GM12878 (cell line): ENCODE measurements around the gene AGAP1. TPM values are rescaled to one million over a fixed set of nuclear protein-coding genes. Genes with fewer than 3 reads are reported as not detected.

Experiments
- ATAC-seq: fragments of 200-7000 bp; cut with Tn5 transposase; 3 replicates; pipeline ENCODE4 v1.9.1; 2020; ENCODE audit warnings: mild to moderate bottlenecking, moderate library complexity
- BruUV-seq: library from RNA; stranded (reverse); fragments of 400-500 nt; replicated peaks from 2 replicates; lab custom pipeline; 2021; lab: Mats Ljungman, UMichigan
- CTCF ChIA-PET: fragments of 300-600 bp; sonication (Branson Sonifier 250); formaldehyde crosslinking; extraction: SDS; loops from one replicate; lab custom pipeline; 2021; ENCODE audit warnings: inconsistent platforms; lab: Yijun Ruan, JAX
- POLR2A ChIA-PET: fragments of 350-600 bp; formaldehyde crosslinking; extraction: SDS; loops from one replicate; lab custom pipeline; 2021; ENCODE audit warnings: inconsistent platforms; lab: Charles Lee
- RAD21 ChIA-PET: fragments of 300-600 bp; sonication (Branson Sonifier 250); formaldehyde crosslinking; loops from one replicate; lab custom pipeline; 2023; ENCODE audit warnings: antibody characterized with exemption; ENCODE audit not compliant: unreplicated experiment; lab: Charles Lee
- SMC1A ChIA-PET: fragments of 300-600 bp; sonication (Branson Sonifier 250); formaldehyde crosslinking; loops from one replicate; lab custom pipeline; 2023; ENCODE audit not compliant: unreplicated experiment, uncharacterized antibody; lab: Charles Lee
- DNase-seq: peaks from one replicate; pipeline ENCODE4 v3.0.0-alpha.2; 2011; ENCODE audit warnings: low read depth, low spot score
- FAIRE-seq: peaks from 3 replicates; lab custom pipeline; 2011; peaks lifted over from hg19 to GRCh38; lab: Jason Lieb, UNC
- H2AFZ ChIP-seq: 2 replicates; pipeline ENCODE4 v1.6.0; 2011; ENCODE audit warnings: low read depth, low read length, control low read depth; ENCODE audit not compliant: control insufficient read depth
- H3K27ac ChIP-seq: 2 replicates; pipeline ENCODE4 v1.5.1; 2011; ENCODE audit warnings: control low read depth; ENCODE audit not compliant: control insufficient read depth, insufficient read depth
- H3K27me3 ChIP-seq, 2 experiments: replicated peaks in 1 of 2; 2 replicates each; pipeline versions ENCODE4 v1.6.0 to v1.6.1; 2011; ENCODE audit warnings: low read length in 1 of 2; ENCODE audit not compliant: control insufficient read depth in 2 of 2, insufficient read depth in 2 of 2
- H3K36me3 ChIP-seq, 2 experiments: 2 replicates each; pipeline ENCODE4 v1.5.1; 2011; ENCODE audit warnings: low read length in 1 of 2; ENCODE audit not compliant: control insufficient read depth in 2 of 2, insufficient read depth in 2 of 2
- H3K4me1 ChIP-seq: 2 replicates; pipeline ENCODE4 v1.6.1; 2011; ENCODE audit warnings: mild to moderate bottlenecking, low read length, moderate library complexity, mixed read lengths; ENCODE audit not compliant: control insufficient read depth, insufficient read depth
- H3K4me2 ChIP-seq: 2 replicates; pipeline ENCODE4 v1.6.0; 2011; ENCODE audit warnings: control low read depth; ENCODE audit not compliant: control insufficient read depth, insufficient read depth
- H3K4me3 ChIP-seq: fragments of 200-600 bp; sonication (generic); 2 replicates; pipeline ENCODE4 v1.5.1; 2016
- H3K79me2 ChIP-seq: 2 replicates; pipeline ENCODE4 v1.6.0; 2011; ENCODE audit warnings: low read length; ENCODE audit not compliant: control insufficient read depth, insufficient read depth
- H3K9ac ChIP-seq: 2 replicates; pipeline ENCODE4 v1.8.0; 2011; ENCODE audit warnings: low read length, control low read depth, mixed read lengths; ENCODE audit not compliant: control insufficient read depth, insufficient read depth
- H3K9me3 ChIP-seq: replicated peaks from 3 replicates; pipeline ENCODE4 v1.5.1; 2011; ENCODE audit warnings: mild to moderate bottlenecking, low read length; ENCODE audit not compliant: control insufficient read depth, insufficient read depth
- H4K20me1 ChIP-seq: 2 replicates; pipeline ENCODE4 v1.6.0; 2011; ENCODE audit not compliant: control insufficient read depth, insufficient read depth
- CHD2 ChIP-seq: IDR thresholded peaks from 2 replicates; pipeline ENCODE4 v1.6.1; 2011; ENCODE audit warnings: low read depth, low read length, improper control_type of control experiment, borderline replicate concordance
- FOXM1 ChIP-seq: IDR thresholded peaks from 2 replicates; pipeline ENCODE4 v1.6.1; 2012; ENCODE audit warnings: low read depth, mild to moderate bottlenecking, inconsistent platforms, low read length, moderate library complexity
- SMAD1 ChIP-seq: fragments of 450-650 bp; IDR thresholded peaks from 2 replicates; pipeline ENCODE4 v1.6.1; 2018; ENCODE audit warnings: mild to moderate bottlenecking, low read depth; ENCODE audit not compliant: partially characterized antibody
- WGBS: methylation state at CpG from one replicate; pipeline ENCODE4 v1.1.6; 2016; ENCODE audit warnings: low lambda C conversion rate; ENCODE audit not compliant: insufficient replicate concordance, insufficient coverage; ENCODE audit errors: missing lambda C conversion rate; 5-methylcytosine and 5-hydroxymethylcytosine counted together
- in situ Hi-C: fragments of 300-500 bp; cut with MboI; formaldehyde crosslinking; loops from 9 replicates; pipeline ENCODE4 v1.14.3; 2018; ENCODE audit warnings: mixed read lengths
- intact Hi-C: fragments of 100-400 bp; cut with micrococcal nuclease; formaldehyde crosslinking; loops from one replicate; pipeline ENCODE4 v1.14.2; 2022; ENCODE audit not compliant: unreplicated experiment
- polyA plus RNA-seq, 11 experiments: library from polyadenylated mRNA; depleted of rRNA in 4 of 11; unstranded in 6 of 11; stranded (reverse) in 5 of 11; fragments of >200 nt; fragmentation: Nextera tagmentation in 4 of 11; fragmentation: Illumina TruSeq in 1 of 11; extraction: Ambion mirVana in 4 of 11; extraction: Trizol in 1 of 11; gene quantifications; 1 replicate in 1 of 11; 2 replicates in 10 of 11; pipeline versions ENCODE4 v1.2.1 to v1.2.3, GENCODE V29; 2011 to 2016; ENCODE audit warnings: inconsistent platforms in 2 of 11, missing spikeins in 2 of 11, low read depth in 1 of 11
- total RNA-seq, 4 experiments: library from RNA; depleted of rRNA in 3 of 4; stranded (reverse); fragments of >200 nt in 3 of 4; fragmentation: Illumina TruSeq in 1 of 4; extraction: Trizol in 1 of 4; gene quantifications; 2 replicates each; pipeline versions ENCODE4 v1.2.1 to v1.2.3, GENCODE V29; 2013 to 2021
- TF ChIP-seq, protein P1 (sequence below): IDR thresholded peaks from 2 replicates; pipeline ENCODE4 v1.6.1; 2012; ENCODE audit warnings: low read depth, low read length, improper control_type of control experiment

AGAP1 gene
- total and polyA plus RNA-seq, 10 of the 15 experiments (the other 5 are each of a cell fraction or from before 2014, with no cell fraction given): 0.05 to 0.15 (median 0.06) TPM; not detected in 7

DNA sequence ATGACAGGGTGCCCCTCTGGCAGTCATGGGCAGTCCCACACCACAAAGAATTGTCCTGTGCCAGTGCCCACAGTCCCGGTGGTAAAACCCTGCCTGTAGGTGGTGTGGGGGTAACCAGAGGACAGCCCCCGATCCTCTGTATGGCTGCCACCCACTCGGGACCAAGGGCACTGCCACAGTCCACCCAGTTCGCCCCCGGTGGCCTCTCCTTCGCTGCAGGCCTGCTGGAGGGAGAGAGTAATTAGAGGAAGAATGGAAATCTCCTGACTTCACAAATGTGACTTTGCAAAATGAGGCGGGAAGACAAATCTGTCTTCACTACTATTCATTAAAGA lies 663.0 kb downstream of the AGAP1 start (continued):
- TF ChIP-seq, protein P1, sequence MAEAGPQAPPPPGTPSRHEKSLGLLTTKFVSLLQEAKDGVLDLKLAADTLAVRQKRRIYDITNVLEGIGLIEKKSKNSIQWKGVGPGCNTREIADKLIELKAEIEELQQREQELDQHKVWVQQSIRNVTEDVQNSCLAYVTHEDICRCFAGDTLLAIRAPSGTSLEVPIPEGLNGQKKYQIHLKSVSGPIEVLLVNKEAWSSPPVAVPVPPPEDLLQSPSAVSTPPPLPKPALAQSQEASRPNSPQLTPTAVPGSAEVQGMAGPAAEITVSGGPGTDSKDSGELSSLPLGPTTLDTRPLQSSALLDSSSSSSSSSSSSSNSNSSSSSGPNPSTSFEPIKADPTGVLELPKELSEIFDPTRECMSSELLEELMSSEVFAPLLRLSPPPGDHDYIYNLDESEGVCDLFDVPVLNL: no peak
- no peak for TF ChIP-seq FOXM1

GRCh38 chr2:236157366-236157765 lies 663.5 kb downstream of the AGAP1 start:
- in situ Hi-C loops (no loop called here), intact Hi-C loops (no loop called here)
- peaks cover 0 to 1% of the 10 kb centered on the region in 2 experiments; a peak in 2 of 4 replicates for H3K27me3 ChIP-seq
- no TSS peak for BruUV-seq
- no peaks in the 10 kb centered on the region for H3K36me3 ChIP-seq
- SMC1A ChIA-PET: no interaction called here
- WGBS: 2% methylated on average over 6 of the region's 6 CpGs
- no peak overlapping the region for H3K4me3 ChIP-seq
- ATAC-seq (no peak), FAIRE-seq (no peak), DNase-seq (no peak)
- H3K4me1 ChIP-seq: no peaks in the 10 kb centered on the region
- H3K79me2 ChIP-seq: no peaks in the 10 kb centered on the region
- no peaks in the 10 kb centered on the region for H4K20me1 ChIP-seq
- RAD21 ChIA-PET: no interaction called here
- H3K9ac ChIP-seq: no peak overlapping the region
- H3K4me2 ChIP-seq: no peak overlapping the region
- TF ChIP-seq CHD2 (no peak), SMAD1 (no peak)
- H3K9me3 ChIP-seq: no peaks in the 10 kb centered on the region
- POLR2A ChIA-PET: no interaction called here
- H2AFZ ChIP-seq: no peak overlapping the region
- H3K27ac ChIP-seq: no peak overlapping the region
- CTCF ChIA-PET: no interaction called here
